B cell (primary cell): ENCODE data around the gene RCSD1. TPM values are rescaled to one million over a fixed set of nuclear protein-coding genes. Genes with fewer than 3 reads are reported as not detected.

ENCODE experiments used
- ATAC-seq: fragments of 200-7000 bp; cut with Tn5 transposase; one replicate; pipeline ENCODE4 v1.10.0; 2021; ENCODE audit warnings: low read depth, mild to moderate bottlenecking, moderate number of reproducible peaks, moderate library complexity
- CTCF ChIA-PET: fragments of 350-600 bp; sonication (Branson Sonifier 250); formaldehyde crosslinking; loops from one replicate; lab custom pipeline; 2021; ENCODE audit warnings: antibody characterized with exemption, inconsistent platforms; lab: Charles Lee
- POLR2A ChIA-PET: fragments of 350-600 bp; sonication (Branson Sonifier 250); formaldehyde crosslinking; loops from one replicate; lab custom pipeline; 2021; ENCODE audit warnings: antibody characterized with exemption; lab: Charles Lee
- DNase-seq: peaks from one replicate; pipeline ENCODE4 v3.0.0; 2013
- H2AFZ ChIP-seq: 2 replicates; pipeline ENCODE4 v1.6.1; 2012; ENCODE audit warnings: mild to moderate bottlenecking, low read depth, low read length; ENCODE audit not compliant: insufficient read depth, poor library complexity, severe bottlenecking
- H3K27ac ChIP-seq, 2 donors: 1 replicate in 1 of 2; 2 replicates in 1 of 2; pipeline ENCODE4 v1.5.1; 2012 to 2013; ENCODE audit warnings: low read length in 2 of 2, mild to moderate bottlenecking in 2 of 2, moderate library complexity in 1 of 2
- H3K27me3 ChIP-seq, 4 experiments: fragments of 200-600 bp in 1 of 4; sonication (generic) in 1 of 4; replicated peaks in 1 of 4; 1 replicate in 2 of 4; 2 replicates in 2 of 4; pipeline versions ENCODE4 v1.6.1 to v1.7.0; 2013 to 2016; ENCODE audit warnings: low read length in 3 of 4, mild to moderate bottlenecking in 2 of 4, mixed read lengths in 1 of 4, moderate library complexity in 1 of 4; ENCODE audit not compliant: insufficient read depth in 4 of 4, control insufficient read depth in 3 of 4; ENCODE audit errors: control extremely low read depth in 1 of 4
- H3K36me3 ChIP-seq, 2 experiments: replicated peaks in 1 of 2; 1 replicate in 1 of 2; 2 replicates in 1 of 2; pipeline versions ENCODE4 v1.6.1 to v1.7.1; 2013; ENCODE audit warnings: low read length in 1 of 2; ENCODE audit not compliant: insufficient read depth in 2 of 2, control insufficient read depth in 1 of 2; ENCODE audit errors: control extremely low read depth in 1 of 2, extremely low read depth in 1 of 2
- H3K4me1 ChIP-seq, 2 donors: fragments of 200-600 bp in 1 of 2; sonication (generic) in 1 of 2; 1 replicate in 1 of 2; 2 replicates in 1 of 2; pipeline versions ENCODE4 v1.5.1 to v1.6.1; 2013 to 2017; ENCODE audit warnings: low read length in 2 of 2; ENCODE audit not compliant: control insufficient read depth in 2 of 2, insufficient read depth in 2 of 2
- H3K4me2 ChIP-seq: replicated peaks from 2 replicates; pipeline ENCODE3; 2012; ENCODE audit warnings: mild to moderate bottlenecking, low read depth, low read length; ENCODE audit not compliant: poor library complexity, severe bottlenecking
- H3K4me3 ChIP-seq, 5 experiments: fragments of 200-600 bp in 1 of 5; sonication (generic) in 1 of 5; 1 replicate in 3 of 5; 2 replicates in 2 of 5; pipeline versions ENCODE4 v1.5.1 to v1.7.0; 2011 to 2016; ENCODE audit warnings: low read length in 4 of 5, mild to moderate bottlenecking in 4 of 5, low read depth in 2 of 5, control low read depth in 1 of 5, moderate library complexity in 1 of 5; ENCODE audit not compliant: insufficient read depth in 1 of 5; ENCODE audit errors: control extremely low read depth in 1 of 5, extremely low read depth in 1 of 5
- H3K79me2 ChIP-seq: fragments of 200-600 bp; sonication (generic); one replicate; pipeline ENCODE4 v1.6.0; 2016; ENCODE audit warnings: low read length; ENCODE audit not compliant: control insufficient read depth, insufficient read depth
- H3K9ac ChIP-seq: fragments of 200-600 bp; sonication (generic); 2 replicates; pipeline ENCODE4 v1.6.1; 2017; ENCODE audit warnings: mild to moderate bottlenecking, low read length, moderate library complexity
- H3K9me3 ChIP-seq, 3 donors: one replicate each; pipeline versions ENCODE4 v1.6.1 to v1.7.1; 2013; ENCODE audit warnings: low read length in 2 of 3; ENCODE audit not compliant: control insufficient read depth in 2 of 3, insufficient read depth in 1 of 3; ENCODE audit errors: control extremely low read depth in 1 of 3
- H4K20me1 ChIP-seq: 2 replicates; pipeline ENCODE4 v1.6.0; 2012; ENCODE audit warnings: mild to moderate bottlenecking, low read length; ENCODE audit not compliant: insufficient read depth, control insufficient read depth, poor library complexity, severe bottlenecking
- H3K27ac Mint-ChIP-seq: one replicate; pipeline ENCODE4 v1.8.0; 2021; ENCODE audit warnings: mixed read lengths
- H3K27me3 Mint-ChIP-seq: one replicate; pipeline ENCODE4 v1.8.0; 2021; ENCODE audit warnings: mixed read lengths
- H3K4me1 Mint-ChIP-seq: one replicate; pipeline ENCODE4 v1.8.0; 2021; ENCODE audit warnings: mixed read lengths
- H3K4me3 Mint-ChIP-seq: one replicate; pipeline ENCODE4 v1.8.0; 2021; ENCODE audit warnings: mixed read lengths
- H3K9me3 Mint-ChIP-seq: one replicate; pipeline ENCODE4 v1.8.0; 2022; ENCODE audit warnings: mixed read lengths; ENCODE audit not compliant: insufficient read depth
- CTCF ChIP-seq: fragments of 200-600 bp; IDR thresholded peaks from one replicate; pipeline ENCODE4 v1.8.0; 2022; ENCODE audit warnings: antibody characterized with exemption, mild to moderate bottlenecking
- EZH2 ChIP-seq: IDR thresholded peaks from 2 replicates; pipeline ENCODE4 v1.6.1; 2012; ENCODE audit warnings: borderline replicate concordance, low read depth, mild to moderate bottlenecking, moderate library complexity, low read length; ENCODE audit not compliant: insufficient read depth, poor library complexity, severe bottlenecking
- WGBS: methylation state at CpG from one replicate; pipeline ENCODE4 v1.1.5; 2013; ENCODE audit warnings: missing lambda C conversion rate; ENCODE audit not compliant: insufficient coverage; 5-methylcytosine and 5-hydroxymethylcytosine counted together
- intact Hi-C: fragments of 100-400 bp; cut with micrococcal nuclease; formaldehyde crosslinking; loops from one replicate; pipeline ENCODE4 v1.10.0; 2022
- polyA plus RNA-seq: library from polyadenylated mRNA; depleted of rRNA; stranded (reverse); fragments of >200 nt; gene quantifications from 2 replicates; pipeline ENCODE4 v1.2.3, GENCODE V29; 2012
- total RNA-seq, 2 donors: library from RNA; stranded (reverse); fragments of 120-200 nt in 1 of 2; gene quantifications; 1 replicate in 1 of 2; 2 replicates in 1 of 2; pipeline versions ENCODE4 v1.2.3 to v1.2.4, GENCODE V29; 2013 to 2022

Gene RCSD1
- total and polyA plus RNA-seq, 2 donors (not counting 1 experiment from before 2014, with no cell fraction given) = 129 to 525 TPM

GRCh38 chr1:167710836-167711235, 80.8 kb downstream of the RCSD1 start:
- ATAC-seq (no peak), DNase-seq (no peak)
- no CpG with 5 or more reads among the region's 1 CpG for WGBS
- no peak overlapping the region for H2AFZ ChIP-seq
- peaks cover 0 to 3% of the 10 kb centered on the region in 2 experiments for H3K36me3 ChIP-seq
- no peak overlapping the region for H3K4me3 ChIP-seq
- ChIA-PET POLR2A (no interaction called here), CTCF (interaction anchor here (1.0 kb wide), 1 partner anchor 23 kb away, joined by 3 read pairs; no protein-coding TSS in a partner anchor)
- H3K27me3 Mint-ChIP-seq = no peaks in the 10 kb centered on the region
- H3K9me3 Mint-ChIP-seq = no peaks in the 10 kb centered on the region
- TF ChIP-seq CTCF (no peak), EZH2 (no peak)
- H3K79me2 ChIP-seq = no peaks in the 10 kb centered on the region
- no peaks in the 10 kb centered on the region for H3K9me3 ChIP-seq
- H3K27me3 ChIP-seq = no peaks in the 10 kb centered on the region
- peaks cover 62% of the 10 kb centered on the region for H3K4me1 Mint-ChIP-seq
- no peak overlapping the region for H3K27ac Mint-ChIP-seq
- H3K9ac ChIP-seq = no peak overlapping the region
- H3K4me2 ChIP-seq = no peak overlapping the region
- H3K4me3 Mint-ChIP-seq = no peak overlapping the region
- intact Hi-C loops = loop anchor here (10.0 kb wide), 1 partner anchor 374 kb away; no protein-coding TSS in a partner anchor
- peaks cover 57 to 60% of the 10 kb centered on the region in 2 donors for H3K4me1 ChIP-seq
- H4K20me1 ChIP-seq = peaks cover 29% of the 10 kb centered on the region
- no peak overlapping the region for H3K27ac ChIP-seq

- H3K27ac Mint-ChIP-seq = no peak overlapping the region
- no peaks in the 10 kb centered on the region for H3K27me3 Mint-ChIP-seq
- POLR2A ChIA-PET = no interaction called here
- no peak for DNase-seq
- Histone ChIP-seq H3K36me3 (no peaks in the 10 kb centered on the region), H3K4me1 (peaks cover 47 to 54% of the 10 kb centered on the region in 2 donors), H3K4me3 (no peak overlapping the region), H3K9ac (no peak overlapping the region), H2AFZ (no peak overlapping the region), H3K4me2 (no peak overlapping the region), H3K79me2 (no peaks in the 10 kb centered on the region), H3K9me3 (no peaks in the 10 kb centered on the region), H3K27me3 (no peaks in the 10 kb centered on the region), H3K27ac (no peak overlapping the region), H4K20me1 (peaks cover 26% of the 10 kb centered on the region)
- no peaks in the 10 kb centered on the region for H3K9me3 Mint-ChIP-seq
- peaks cover 55% of the 10 kb centered on the region for H3K4me1 Mint-ChIP-seq
- CTCF ChIA-PET = interaction anchor here (1.3 kb wide), 1 partner anchor 24 kb away, joined by 3 read pairs; no protein-coding TSS in a partner anchor
- no peak for ATAC-seq
- intact Hi-C loops = loop anchor here (10.0 kb wide), 1 partner anchor 373 kb away; no protein-coding TSS in a partner anchor
- H3K4me3 Mint-ChIP-seq = no peak overlapping the region
- no peak for TF ChIP-seq EZH2
- no peak for TF ChIP-seq CTCF
- WGBS = 100% methylated on average over 1 of the region's 3 CpGs
Measured at GRCh38 chr1:167711797-167712196, 81.8 kb downstream of the RCSD1 start.
